ENCODE measurements around the gene DEAF1.

GRCh38 chr11:643849-644738 is 50.9 kb downstream of the DEAF1 start:
- no peak for TF ChIP-seq CTCF (IDR thresholded peaks at IDR 0.05)
- no peak for TF ChIP-seq POLR2A (IDR thresholded peaks at IDR 0.05)

All from lower leg skin (tissue), 3 donors.